IMR-90 (cell line): ENCODE measurements around the gene CACNG7. TPM values are rescaled to one million over a fixed set of nuclear protein-coding genes. Genes with fewer than 3 reads are reported as not detected.

ENCODE experiments used
- ATAC-seq: fragments of 200-7000 bp; cut with Tn5 transposase; 2 replicates; pipeline ENCODE4 v1.9.1; 2020; ENCODE audit warnings: low read depth, mild to moderate bottlenecking, moderate library complexity
- BruUV-seq: library from RNA; stranded (reverse); fragments of 400-500 nt; replicated peaks from 2 replicates; lab custom pipeline; 2021; lab: Mats Ljungman, UMichigan
- CTCF ChIA-PET: fragments of 300-600 bp; formaldehyde crosslinking; extraction: SDS; loops from one replicate; lab custom pipeline; 2021; ENCODE audit warnings: antibody characterized with exemption; lab: Yijun Ruan, JAX
- POLR2A ChIA-PET: fragments of 300-600 bp; sonication (Branson Sonifier 250); formaldehyde crosslinking; loops from one replicate; lab custom pipeline; 2022; ENCODE audit warnings: antibody characterized with exemption; ENCODE audit not compliant: unreplicated experiment; lab: Charles Lee
- DNase-seq: peaks from one replicate; pipeline ENCODE4 v3.0.0; 2013
- H2AFZ ChIP-seq: replicated peaks from 2 replicates; pipeline ENCODE3; 2013; ENCODE audit warnings: low read length, mild to moderate bottlenecking; ENCODE audit not compliant: poor library complexity
- H2AK5ac ChIP-seq: 2 replicates; pipeline ENCODE4 v1.6.1; 2013; ENCODE audit warnings: low read depth, low read length, inconsistent platforms
- H2AK9ac ChIP-seq: replicated peaks from 2 replicates; pipeline ENCODE3; 2013; ENCODE audit warnings: mild to moderate bottlenecking, low read depth, low read length, moderate library complexity; ENCODE audit not compliant: poor library complexity
- H2BK120ac ChIP-seq: 2 replicates; pipeline ENCODE4 v1.6.1; 2013; ENCODE audit warnings: low read depth, low read length, inconsistent platforms
- H2BK15ac ChIP-seq: 3 replicates; pipeline ENCODE4 v1.6.1; 2013; ENCODE audit warnings: low read depth, low read length, inconsistent platforms
- H2BK20ac ChIP-seq: 2 replicates; pipeline ENCODE4 v1.6.1; 2013; ENCODE audit warnings: low read depth, mild to moderate bottlenecking, inconsistent platforms, low read length, moderate library complexity
- H2BK5ac ChIP-seq: 2 replicates; pipeline ENCODE4 v1.6.1; 2013; ENCODE audit warnings: mild to moderate bottlenecking, low read depth, low read length, inconsistent platforms; ENCODE audit not compliant: poor library complexity, severe bottlenecking
- H3K14ac ChIP-seq: replicated peaks from 2 replicates; pipeline ENCODE4 v1.6.1; 2013; ENCODE audit warnings: low read depth, low read length, inconsistent platforms
- H3K18ac ChIP-seq: 2 replicates; pipeline ENCODE4 v1.6.1; 2013; ENCODE audit warnings: low read depth, low read length, control low read depth
- H3K23ac ChIP-seq: 2 replicates; pipeline ENCODE4 v1.6.1; 2013; ENCODE audit warnings: low read depth, low read length, inconsistent platforms
- H3K27ac ChIP-seq: 2 replicates; pipeline ENCODE4 v1.5.1; 2013; ENCODE audit warnings: mild to moderate bottlenecking, control low read depth, low read length; ENCODE audit not compliant: insufficient read depth
- H3K27me3 ChIP-seq: 2 replicates; pipeline ENCODE4 v1.6.1; 2013; ENCODE audit warnings: low read length; ENCODE audit not compliant: control insufficient read depth, insufficient read depth
- H3K36me3 ChIP-seq: 2 replicates; pipeline ENCODE4 v1.6.1; 2013; ENCODE audit warnings: low read length, mixed read lengths; ENCODE audit not compliant: control insufficient read depth, insufficient read depth
- H3K4ac ChIP-seq: 2 replicates; pipeline ENCODE4 v1.6.1; 2013; ENCODE audit warnings: low read depth, low read length, inconsistent platforms
- H3K4me1 ChIP-seq: 2 replicates; pipeline ENCODE4 v1.6.1; 2013; ENCODE audit warnings: low read length, mixed read lengths; ENCODE audit not compliant: control insufficient read depth, insufficient read depth
- H3K4me2 ChIP-seq: 2 replicates; pipeline ENCODE4 v1.6.1; 2013; ENCODE audit warnings: low read depth, mild to moderate bottlenecking, control low read depth, low read length, moderate library complexity
- H3K4me3 ChIP-seq: 2 replicates; pipeline ENCODE4 v1.5.1; 2013; ENCODE audit warnings: low read depth, mild to moderate bottlenecking, control low read depth, low read length, moderate library complexity; ENCODE audit not compliant: insufficient read depth
- H3K56ac ChIP-seq: 2 replicates; pipeline ENCODE4 v1.6.1; 2013; ENCODE audit warnings: low read length, inconsistent platforms; ENCODE audit not compliant: insufficient read depth; ENCODE audit errors: extremely low read depth
- H3K79me1 ChIP-seq, 2 experiments: 2 replicates each; pipeline ENCODE4 v1.6.1; 2013; ENCODE audit warnings: low read length in 2 of 2, inconsistent platforms in 1 of 2, low read depth in 1 of 2
- H3K9ac ChIP-seq: 2 replicates; pipeline ENCODE4 v1.6.1; 2013; ENCODE audit warnings: low read depth, low read length, control low read depth
- H3K9me1 ChIP-seq: 2 replicates; pipeline ENCODE4 v1.6.1; 2013; ENCODE audit warnings: low read length, inconsistent platforms; ENCODE audit not compliant: insufficient read depth
- H3K9me3 ChIP-seq: 2 replicates; pipeline ENCODE4 v1.6.1; 2013; ENCODE audit warnings: low read length; ENCODE audit not compliant: control insufficient read depth, insufficient read depth
- H4K20me1 ChIP-seq: 2 replicates; pipeline ENCODE4 v1.6.1; 2013; ENCODE audit warnings: low read length, inconsistent platforms; ENCODE audit not compliant: insufficient read depth
- H4K5ac ChIP-seq: 2 replicates; pipeline ENCODE4 v1.6.1; 2013; ENCODE audit warnings: mild to moderate bottlenecking, low read depth, low read length, control low read depth
- H4K8ac ChIP-seq, 2 experiments: 2 replicates each; pipeline ENCODE4 v1.6.1; 2013; ENCODE audit warnings: low read depth in 2 of 2, low read length in 2 of 2, control low read depth in 1 of 2, inconsistent platforms in 1 of 2
- H4K91ac ChIP-seq: 2 replicates; pipeline ENCODE4 v1.6.1; 2013; ENCODE audit warnings: low read depth, low read length, inconsistent platforms; ENCODE audit not compliant: insufficient read depth
- CEBPB ChIP-seq: IDR thresholded peaks from 2 replicates; pipeline ENCODE4 v1.6.1; 2012; ENCODE audit warnings: low read depth, low read length, improper control_type of control experiment
- CHD1 ChIP-seq: IDR thresholded peaks from 2 replicates; pipeline ENCODE4 v1.6.1; 2012; ENCODE audit warnings: low read depth, low read length, improper control_type of control experiment
- MAZ ChIP-seq: IDR thresholded peaks from 2 replicates; pipeline ENCODE4 v1.6.1; 2012; ENCODE audit warnings: low read depth, mild to moderate bottlenecking, low read length, improper control_type of control experiment, moderate library complexity, borderline replicate concordance
- WGBS, 2 experiments: methylation state at CpG; one replicate each; pipeline versions ENCODE4 v1.1.5 to v1.1.7; 2013; ENCODE audit warnings: missing lambda C conversion rate in 2 of 2; ENCODE audit not compliant: insufficient read length in 1 of 2; ENCODE audit errors: extremely low coverage in 2 of 2; 5-methylcytosine and 5-hydroxymethylcytosine counted together
- dilution Hi-C: fragments of 300-500 bp; cut with HindIII; formaldehyde crosslinking; loops from one replicate; pipeline ENCODE4 v1.14.3; 2018; ENCODE audit warnings: low sequenced_read_pairs; ENCODE audit not compliant: unreplicated experiment
- in situ Hi-C: fragments of 300-500 bp; cut with MboI; formaldehyde crosslinking; loops from 3 replicates; pipeline ENCODE4 v1.14.3; 2019; ENCODE audit warnings: low sequenced_read_pairs, inconsistent platforms, mixed read lengths
- intact Hi-C: fragments of 100-400 bp; cut with micrococcal nuclease; formaldehyde crosslinking; loops from 2 replicates; pipeline ENCODE4 v1.10.0; 2022
- polyA plus RNA-seq, 3 experiments: library from polyadenylated mRNA; depleted of rRNA; stranded (reverse); fragments of >200 nt; gene quantifications; 2 replicates each; pipeline ENCODE4 v1.2.3, GENCODE V29; 2012; ENCODE audit warnings: low replicate concordance in 1 of 3
- total RNA-seq: library from RNA; depleted of rRNA; stranded (reverse); fragments of >200 nt; gene quantifications from 2 replicates; pipeline ENCODE4 v1.2.3, GENCODE V29; 2012

CACNG7 gene
- total and polyA plus RNA-seq, 2 of the 4 experiments (the other 2 are of a cell fraction), result 0.36 to 6.7 TPM

- no peaks in the 10 kb centered on the region for H3K4me1 ChIP-seq
- H3K56ac ChIP-seq, result no peak overlapping the region
- no peak overlapping the region for H3K23ac ChIP-seq
- H2BK5ac ChIP-seq, result no peak overlapping the region
- dilution Hi-C loops (no loop called here), in situ Hi-C loops (no loop called here), intact Hi-C loops (no loop called here)
- H2BK15ac ChIP-seq, result no peak overlapping the region
- no peak overlapping the region for H3K9ac ChIP-seq
- no peaks in the 10 kb centered on the region; the same call in 1 of the 2 replicates for H3K9me3 ChIP-seq
- no peak overlapping the region for H2AFZ ChIP-seq
- no peak overlapping the region for H3K18ac ChIP-seq
- no peak for ATAC-seq
- no peak for DNase-seq
- ChIA-PET CTCF (interaction anchor here (0.6 kb wide), 1 partner anchor 652 kb away, joined by 3 read pairs; no protein-coding TSS in a partner anchor), POLR2A (no interaction called here)
- H3K79me1 ChIP-seq, result no peaks in the 10 kb centered on the region
- no peak overlapping the region for H3K27ac ChIP-seq
- H2BK120ac ChIP-seq, result no peak overlapping the region
- H2AK5ac ChIP-seq, result no peak overlapping the region
- no peak overlapping the region for H2AK9ac ChIP-seq
- no peak overlapping the region for H3K4me3 ChIP-seq
- peaks cover 47% of the 10 kb centered on the region for H3K27me3 ChIP-seq
- H4K5ac ChIP-seq, result no peak overlapping the region
- H4K91ac ChIP-seq, result no peak overlapping the region
- H3K14ac ChIP-seq, result no peak overlapping the region
- H4K20me1 ChIP-seq, result no peaks in the 10 kb centered on the region
- H3K4me2 ChIP-seq, result no peak overlapping the region; the same call in 1 of the 2 replicates
- no peak overlapping the region for H2BK20ac ChIP-seq
- BruUV-seq, result no TSS peak
- no peaks in the 10 kb centered on the region for H3K36me3 ChIP-seq
- H3K4ac ChIP-seq, result no peak overlapping the region
- 68% methylated on average over 5 of the region's 11 CpGs; no CpG with 5 or more reads in 1 of the 2 experiments for WGBS, 2 experiments
- TF ChIP-seq CHD1 (no peak), MAZ (no peak), CEBPB (no peak)
- no peaks in the 10 kb centered on the region for H3K9me1 ChIP-seq
- H4K8ac ChIP-seq, result no peak overlapping the region
These were observed 56.0 kb downstream of the CACNG7 start for GRCh38 chr19:53965091-53965490.
